Gastrocnemius medialis (tissue), 4 donors: ENCODE results near the gene ZNF587.

Experiments
- POLR2A ChIP-seq, 2 donors: fragments of 450-650 bp; IDR thresholded peaks; one replicate each; pipeline ENCODE4 v1.6.1; 2017; ENCODE audit warnings: antibody characterized with exemption in 2 of 2, mild to moderate bottlenecking in 2 of 2, moderate library complexity in 2 of 2
- TF ChIP-seq, protein P1 (sequence below), 5 experiments: fragments of 450-650 bp in 3 of 5; fragments of 200-600 bp in 2 of 5; sonication (generic) in 2 of 5; IDR thresholded peaks in 4 of 5; conservative IDR thresholded peaks in 1 of 5; 1 replicate in 4 of 5; 2 replicates in 1 of 5; pipeline ENCODE4 v1.5.1; 2016 to 2019; ENCODE audit warnings: antibody characterized with exemption in 5 of 5, mild to moderate bottlenecking in 3 of 5, moderate library complexity in 3 of 5

- TF ChIP-seq, protein P1, sequence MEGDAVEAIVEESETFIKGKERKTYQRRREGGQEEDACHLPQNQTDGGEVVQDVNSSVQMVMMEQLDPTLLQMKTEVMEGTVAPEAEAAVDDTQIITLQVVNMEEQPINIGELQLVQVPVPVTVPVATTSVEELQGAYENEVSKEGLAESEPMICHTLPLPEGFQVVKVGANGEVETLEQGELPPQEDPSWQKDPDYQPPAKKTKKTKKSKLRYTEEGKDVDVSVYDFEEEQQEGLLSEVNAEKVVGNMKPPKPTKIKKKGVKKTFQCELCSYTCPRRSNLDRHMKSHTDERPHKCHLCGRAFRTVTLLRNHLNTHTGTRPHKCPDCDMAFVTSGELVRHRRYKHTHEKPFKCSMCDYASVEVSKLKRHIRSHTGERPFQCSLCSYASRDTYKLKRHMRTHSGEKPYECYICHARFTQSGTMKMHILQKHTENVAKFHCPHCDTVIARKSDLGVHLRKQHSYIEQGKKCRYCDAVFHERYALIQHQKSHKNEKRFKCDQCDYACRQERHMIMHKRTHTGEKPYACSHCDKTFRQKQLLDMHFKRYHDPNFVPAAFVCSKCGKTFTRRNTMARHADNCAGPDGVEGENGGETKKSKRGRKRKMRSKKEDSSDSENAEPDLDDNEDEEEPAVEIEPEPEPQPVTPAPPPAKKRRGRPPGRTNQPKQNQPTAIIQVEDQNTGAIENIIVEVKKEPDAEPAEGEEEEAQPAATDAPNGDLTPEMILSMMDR (IDR thresholded peaks at IDR 0.05 in 4 of 5, conservative IDR thresholded peaks at IDR 0.05 in 1 of 5), result no peak
- TF ChIP-seq POLR2A (IDR thresholded peaks at IDR 0.05), result no peak
Measured at GRCh38 chr19:57914531-57914930, 64.9 kb downstream of the ZNF587 start.
